ENCODE measurements around the gene EEPD1.

GRCh38 chr7:36305226-36305625, 152.2 kb downstream of the EEPD1 start:
- no peak for TF ChIP-seq POLR2AphosphoS5 (IDR thresholded peaks at IDR 0.05)
- no peak for TF ChIP-seq EP300 (IDR thresholded peaks at IDR 0.05)
- TF ChIP-seq, protein P1, sequence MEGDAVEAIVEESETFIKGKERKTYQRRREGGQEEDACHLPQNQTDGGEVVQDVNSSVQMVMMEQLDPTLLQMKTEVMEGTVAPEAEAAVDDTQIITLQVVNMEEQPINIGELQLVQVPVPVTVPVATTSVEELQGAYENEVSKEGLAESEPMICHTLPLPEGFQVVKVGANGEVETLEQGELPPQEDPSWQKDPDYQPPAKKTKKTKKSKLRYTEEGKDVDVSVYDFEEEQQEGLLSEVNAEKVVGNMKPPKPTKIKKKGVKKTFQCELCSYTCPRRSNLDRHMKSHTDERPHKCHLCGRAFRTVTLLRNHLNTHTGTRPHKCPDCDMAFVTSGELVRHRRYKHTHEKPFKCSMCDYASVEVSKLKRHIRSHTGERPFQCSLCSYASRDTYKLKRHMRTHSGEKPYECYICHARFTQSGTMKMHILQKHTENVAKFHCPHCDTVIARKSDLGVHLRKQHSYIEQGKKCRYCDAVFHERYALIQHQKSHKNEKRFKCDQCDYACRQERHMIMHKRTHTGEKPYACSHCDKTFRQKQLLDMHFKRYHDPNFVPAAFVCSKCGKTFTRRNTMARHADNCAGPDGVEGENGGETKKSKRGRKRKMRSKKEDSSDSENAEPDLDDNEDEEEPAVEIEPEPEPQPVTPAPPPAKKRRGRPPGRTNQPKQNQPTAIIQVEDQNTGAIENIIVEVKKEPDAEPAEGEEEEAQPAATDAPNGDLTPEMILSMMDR (IDR thresholded peaks at IDR 0.05): no peak
